GM23338 (cell line): ENCODE measurements around the gene CADPS2. TPM values are rescaled to one million over a fixed set of nuclear protein-coding genes. Genes with fewer than 3 reads are reported as not detected.

Source experiments
- ATAC-seq: fragments of 200-7000 bp; cut with Tn5 transposase; 3 replicates; pipeline ENCODE4 v1.9.1; 2020
- DNase-seq: peaks from one replicate; pipeline ENCODE4 v3.0.0-alpha.2; 2015; ENCODE audit warnings: low spot score
- H2AFZ ChIP-seq: fragments of 200-600 bp; sonication (generic); 2 replicates; pipeline ENCODE4 v1.8.0; 2016; ENCODE audit warnings: antibody characterized with exemption, mild to moderate bottlenecking, moderate library complexity
- H3F3A ChIP-seq: fragments of 200-600 bp; sonication (generic); replicated peaks from 2 replicates; pipeline ENCODE4 v1.8.0; 2017; ENCODE audit warnings: antibody characterized with exemption, mixed run types, low read depth
- H3K27ac ChIP-seq: fragments of 200-600 bp; sonication (generic); 2 replicates; pipeline ENCODE4 v1.6.1; 2016; ENCODE audit warnings: low read depth
- H3K27me3 ChIP-seq: fragments of 200-600 bp; sonication (generic); 2 replicates; pipeline ENCODE4 v1.8.0; 2016; ENCODE audit warnings: mild to moderate bottlenecking, mixed run types, moderate library complexity; ENCODE audit not compliant: insufficient read depth
- H3K36me3 ChIP-seq: fragments of 200-600 bp; sonication (generic); 2 replicates; pipeline ENCODE4 v1.8.0; 2016; ENCODE audit warnings: mild to moderate bottlenecking; ENCODE audit not compliant: insufficient read depth
- H3K4me1 ChIP-seq: fragments of 200-600 bp; sonication (generic); 2 replicates; pipeline ENCODE4 v1.8.0; 2016; ENCODE audit warnings: mild to moderate bottlenecking, moderate library complexity; ENCODE audit not compliant: insufficient read depth
- H3K4me2 ChIP-seq: fragments of 200-600 bp; sonication (generic); 2 replicates; pipeline ENCODE4 v1.7.1; 2017; ENCODE audit warnings: mixed run types
- H3K4me3 ChIP-seq: fragments of 200-600 bp; sonication (generic); 2 replicates; pipeline ENCODE4 v1.6.1; 2016; ENCODE audit warnings: mixed run types
- H3K79me2 ChIP-seq: fragments of 200-600 bp; sonication (generic); replicated peaks from 2 replicates; pipeline ENCODE4 v1.8.0; 2017; ENCODE audit warnings: mild to moderate bottlenecking; ENCODE audit not compliant: insufficient read depth
- H3K9me2 ChIP-seq: fragments of 200-600 bp; sonication (generic); 2 replicates; pipeline ENCODE4 v1.8.0; 2017; ENCODE audit not compliant: insufficient read depth
- H4K20me1 ChIP-seq: fragments of 200-600 bp; sonication (generic); replicated peaks from 2 replicates; pipeline ENCODE4 v1.8.0; 2017; ENCODE audit warnings: mild to moderate bottlenecking; ENCODE audit not compliant: insufficient read depth
- H3K27ac Mint-ChIP-seq: 2 replicates; pipeline ENCODE4 v1.8.0; 2020; ENCODE audit warnings: inconsistent platforms, mild to moderate bottlenecking, moderate library complexity, mixed read lengths
- H3K27me3 Mint-ChIP-seq: 3 replicates; pipeline ENCODE4 v1.8.0; 2022; ENCODE audit warnings: low read depth, mild to moderate bottlenecking, moderate library complexity, mixed read lengths, inconsistent platforms; ENCODE audit not compliant: insufficient read depth, poor library complexity
- H3K36me3 Mint-ChIP-seq: 3 replicates; pipeline ENCODE4 v1.8.0; 2021; ENCODE audit warnings: low read depth, mild to moderate bottlenecking, inconsistent platforms, moderate library complexity, mixed read lengths
- H3K4me1 Mint-ChIP-seq: 3 replicates; pipeline ENCODE4 v1.8.0; 2020; ENCODE audit warnings: mild to moderate bottlenecking, inconsistent platforms, mixed read lengths
- H3K4me3 Mint-ChIP-seq: 3 replicates; pipeline ENCODE4 v1.8.0; 2021; ENCODE audit warnings: moderate library complexity, mild to moderate bottlenecking, inconsistent platforms, mixed read lengths
- H3K9me3 Mint-ChIP-seq: 3 replicates; pipeline ENCODE4 v1.8.0; 2020; ENCODE audit warnings: moderate library complexity, mild to moderate bottlenecking, inconsistent platforms, mixed read lengths
- CREB1 ChIP-seq: fragments of 250-450 bp; sonication (Bioruptor Pico); IDR thresholded peaks from 2 replicates; pipeline ENCODE4 v1.5.0; 2020; ENCODE audit warnings: low read depth, mild to moderate bottlenecking, moderate library complexity
- STAT1 ChIP-seq: IDR thresholded peaks from one replicate; pipeline ENCODE4 v1.6.1; 2016; ENCODE audit warnings: antibody characterized with exemption; ENCODE audit not compliant: unreplicated experiment
- ZNF114 ChIP-seq: fragments of 250-450 bp; sonication (Bioruptor Pico); IDR thresholded peaks from 2 replicates; pipeline ENCODE4 v1.5.0; 2020; ENCODE audit warnings: mild to moderate bottlenecking, moderate library complexity
- polyA plus RNA-seq: library from polyadenylated mRNA; unstranded; fragments of >200 nt; fragmentation: Nextera tagmentation; extraction: Ambion mirVana; gene quantifications from 2 replicates; pipeline ENCODE4 v1.2.1, GENCODE V29; 2016
- total RNA-seq: library from RNA; depleted of rRNA; stranded (reverse); fragments of >200 nt; shearing (Covaris generic); gene quantifications from 2 replicates; pipeline ENCODE4 v1.2.3, GENCODE V29; 2014
- TF ChIP-seq, protein P1 (sequence below): fragments of 250-450 bp; sonication (Bioruptor Pico); IDR thresholded peaks from 2 replicates; pipeline ENCODE4 v1.5.0; 2020; ENCODE audit warnings: mild to moderate bottlenecking, moderate library complexity
- TF ChIP-seq, protein P2 (sequence below): IDR thresholded peaks from 2 replicates; pipeline ENCODE4 v1.6.1; 2016; ENCODE audit warnings: antibody characterized with exemption

Gene CADPS2
- total and polyA plus RNA-seq, 2 experiments from 2014 or later = 16.3 to 36.9 TPM

DNA sequence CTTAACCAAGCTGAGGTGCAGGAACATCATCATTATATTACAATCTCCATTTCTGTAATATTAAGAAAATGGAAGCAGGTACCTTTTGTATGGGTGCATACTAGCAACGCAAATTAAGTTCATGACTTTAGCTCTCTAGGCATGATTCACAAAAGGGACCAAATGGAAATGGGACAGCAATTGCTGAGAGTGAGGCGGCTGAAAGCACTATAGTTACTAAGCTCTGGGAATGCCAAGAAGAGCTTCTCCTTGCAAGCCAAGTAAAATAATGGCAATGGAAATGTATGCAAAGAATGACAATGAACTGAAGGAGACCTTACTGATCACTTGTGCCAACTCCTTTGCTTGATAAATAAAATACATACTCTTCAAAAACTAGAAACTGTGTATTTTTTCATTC lies 147.3 kb downstream of the CADPS2 start:
- Histone ChIP-seq H3K27ac (peak overlapping the region; percentile 40; the same call in 1 of the 2 replicates), H3K4me1 (peaks cover 74% of the 10 kb centered on the region), H3K9me2 (no peaks in the 10 kb centered on the region), H3K4me2 (peak overlapping the region; percentile 40), H3K36me3 (no peaks in the 10 kb centered on the region), H3K4me3 (no peak overlapping the region), H3K79me2 (no peaks in the 10 kb centered on the region), H3K27me3 (no peaks in the 10 kb centered on the region), H2AFZ (no peak overlapping the region), H4K20me1 (no peaks in the 10 kb centered on the region), H3F3A (no peaks in the 10 kb centered on the region)
- peak overlapping the region; percentile 54 for H3K27ac Mint-ChIP-seq
- H3K36me3 Mint-ChIP-seq = peaks cover 3% of the 10 kb centered on the region; the same call in 2 of the 3 replicates
- ATAC-seq = peak; percentile 71
- H3K27me3 Mint-ChIP-seq = no peaks in the 10 kb centered on the region
- DNase-seq = peak; percentile 58
- peaks cover 67% of the 10 kb centered on the region for H3K4me1 Mint-ChIP-seq
- H3K9me3 Mint-ChIP-seq = no peaks in the 10 kb centered on the region
- TF ChIP-seq, protein P1, sequence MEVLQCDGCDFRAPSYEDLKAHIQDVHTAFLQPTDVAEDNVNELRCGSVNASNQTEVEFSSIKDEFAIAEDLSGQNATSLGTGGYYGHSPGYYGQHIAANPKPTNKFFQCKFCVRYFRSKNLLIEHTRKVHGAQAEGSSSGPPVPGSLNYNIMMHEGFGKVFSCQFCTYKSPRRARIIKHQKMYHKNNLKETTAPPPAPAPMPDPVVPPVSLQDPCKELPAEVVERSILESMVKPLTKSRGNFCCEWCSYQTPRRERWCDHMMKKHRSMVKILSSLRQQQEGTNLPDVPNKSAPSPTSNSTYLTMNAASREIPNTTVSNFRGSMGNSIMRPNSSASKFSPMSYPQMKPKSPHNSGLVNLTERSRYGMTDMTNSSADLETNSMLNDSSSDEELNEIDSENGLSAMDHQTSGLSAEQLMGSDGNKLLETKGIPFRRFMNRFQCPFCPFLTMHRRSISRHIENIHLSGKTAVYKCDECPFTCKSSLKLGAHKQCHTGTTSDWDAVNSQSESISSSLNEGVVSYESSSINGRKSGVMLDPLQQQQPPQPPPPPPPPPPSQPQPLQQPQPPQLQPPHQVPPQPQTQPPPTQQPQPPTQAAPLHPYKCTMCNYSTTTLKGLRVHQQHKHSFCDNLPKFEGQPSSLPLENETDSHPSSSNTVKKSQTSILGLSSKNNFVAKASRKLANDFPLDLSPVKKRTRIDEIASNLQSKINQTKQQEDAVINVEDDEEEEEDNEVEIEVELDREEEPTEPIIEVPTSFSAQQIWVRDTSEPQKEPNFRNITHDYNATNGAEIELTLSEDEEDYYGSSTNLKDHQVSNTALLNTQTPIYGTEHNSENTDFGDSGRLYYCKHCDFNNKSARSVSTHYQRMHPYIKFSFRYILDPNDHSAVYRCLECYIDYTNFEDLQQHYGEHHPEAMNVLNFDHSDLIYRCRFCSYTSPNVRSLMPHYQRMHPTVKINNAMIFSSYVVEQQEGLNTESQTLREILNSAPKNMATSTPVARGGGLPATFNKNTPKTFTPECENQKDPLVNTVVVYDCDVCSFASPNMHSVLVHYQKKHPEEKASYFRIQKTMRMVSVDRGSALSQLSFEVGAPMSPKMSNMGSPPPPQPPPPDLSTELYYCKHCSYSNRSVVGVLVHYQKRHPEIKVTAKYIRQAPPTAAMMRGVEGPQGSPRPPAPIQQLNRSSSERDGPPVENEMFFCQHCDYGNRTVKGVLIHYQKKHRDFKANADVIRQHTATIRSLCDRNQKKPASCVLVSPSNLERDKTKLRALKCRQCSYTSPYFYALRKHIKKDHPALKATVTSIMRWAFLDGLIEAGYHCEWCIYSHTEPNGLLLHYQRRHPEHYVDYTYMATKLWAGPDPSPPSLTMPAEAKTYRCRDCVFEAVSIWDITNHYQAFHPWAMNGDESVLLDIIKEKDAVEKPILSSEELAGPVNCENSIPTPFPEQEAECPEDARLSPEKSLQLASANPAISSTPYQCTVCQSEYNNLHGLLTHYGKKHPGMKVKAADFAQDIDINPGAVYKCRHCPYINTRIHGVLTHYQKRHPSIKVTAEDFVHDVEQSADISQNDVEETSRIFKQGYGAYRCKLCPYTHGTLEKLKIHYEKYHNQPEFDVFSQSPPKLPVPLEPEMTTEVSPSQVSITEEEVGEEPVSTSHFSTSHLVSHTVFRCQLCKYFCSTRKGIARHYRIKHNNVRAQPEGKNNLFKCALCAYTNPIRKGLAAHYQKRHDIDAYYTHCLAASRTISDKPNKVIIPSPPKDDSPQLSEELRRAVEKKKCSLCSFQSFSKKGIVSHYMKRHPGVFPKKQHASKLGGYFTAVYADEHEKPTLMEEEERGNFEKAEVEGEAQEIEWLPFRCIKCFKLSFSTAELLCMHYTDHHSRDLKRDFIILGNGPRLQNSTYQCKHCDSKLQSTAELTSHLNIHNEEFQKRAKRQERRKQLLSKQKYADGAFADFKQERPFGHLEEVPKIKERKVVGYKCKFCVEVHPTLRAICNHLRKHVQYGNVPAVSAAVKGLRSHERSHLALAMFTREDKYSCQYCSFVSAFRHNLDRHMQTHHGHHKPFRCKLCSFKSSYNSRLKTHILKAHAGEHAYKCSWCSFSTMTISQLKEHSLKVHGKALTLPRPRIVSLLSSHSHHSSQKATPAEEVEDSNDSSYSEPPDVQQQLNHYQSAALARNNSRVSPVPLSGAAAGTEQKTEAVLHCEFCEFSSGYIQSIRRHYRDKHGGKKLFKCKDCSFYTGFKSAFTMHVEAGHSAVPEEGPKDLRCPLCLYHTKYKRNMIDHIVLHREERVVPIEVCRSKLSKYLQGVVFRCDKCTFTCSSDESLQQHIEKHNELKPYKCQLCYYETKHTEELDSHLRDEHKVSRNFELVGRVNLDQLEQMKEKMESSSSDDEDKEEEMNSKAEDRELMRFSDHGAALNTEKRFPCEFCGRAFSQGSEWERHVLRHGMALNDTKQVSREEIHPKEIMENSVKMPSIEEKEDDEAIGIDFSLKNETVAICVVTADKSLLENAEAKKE (CRISPR knock-in tag) = peak; percentile 75
- no peak for TF ChIP-seq CREB1 (CRISPR knock-in tag)
- no peak overlapping the region; the same call in 2 of the 3 replicates for H3K4me3 Mint-ChIP-seq

DNA sequence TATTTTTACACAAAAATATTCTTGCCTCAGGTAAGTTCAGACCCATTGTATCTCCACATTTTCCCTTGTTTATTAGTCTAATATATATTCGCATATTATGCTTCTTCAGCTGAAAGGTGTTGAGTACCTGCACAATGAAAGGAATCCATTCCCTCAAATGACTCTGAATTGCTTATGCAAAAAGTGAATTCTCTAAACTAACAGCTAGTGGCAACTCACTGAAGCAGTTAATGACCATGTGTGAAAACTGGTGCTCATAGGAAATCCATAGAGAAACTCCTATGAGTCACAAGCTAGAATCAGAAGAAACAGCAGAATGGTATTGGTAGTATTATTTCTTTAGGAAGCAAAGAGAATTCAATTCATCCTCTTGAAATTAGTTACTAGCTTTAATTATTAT lies 150.1 kb downstream of the CADPS2 start:
- Histone ChIP-seq H3F3A (no peaks in the 10 kb centered on the region), H3K79me2 (0 out of 2 replicates have a peak, but pooled peaks cover 3% of the 10 kb centered on the region), H3K27ac (peak overlapping the region; percentile 89), H3K4me3 (peak overlapping the region; percentile 36), H3K36me3 (no peaks in the 10 kb centered on the region), H3K4me1 (peaks cover 61% of the 10 kb centered on the region), H3K9me2 (no peaks in the 10 kb centered on the region), H4K20me1 (no peaks in the 10 kb centered on the region), H2AFZ (no peak overlapping the region), H3K4me2 (peak overlapping the region; percentile 67), H3K27me3 (no peaks in the 10 kb centered on the region)
- peak overlapping the region; percentile 96 for H3K27ac Mint-ChIP-seq
- H3K4me1 Mint-ChIP-seq = peaks cover 57% of the 10 kb centered on the region
- ATAC-seq = peak; percentile 46; the same call in 2 of the 3 replicates
- H3K4me3 Mint-ChIP-seq = no peak overlapping the region
- DNase-seq = no peak
- H3K27me3 Mint-ChIP-seq = no peaks in the 10 kb centered on the region
- peaks cover 11% of the 10 kb centered on the region; the same call in 2 of the 3 replicates for H3K36me3 Mint-ChIP-seq
- no peaks in the 10 kb centered on the region for H3K9me3 Mint-ChIP-seq
- TF ChIP-seq ZNF114 (CRISPR knock-in tag) = no peak
- TF ChIP-seq, protein P2, sequence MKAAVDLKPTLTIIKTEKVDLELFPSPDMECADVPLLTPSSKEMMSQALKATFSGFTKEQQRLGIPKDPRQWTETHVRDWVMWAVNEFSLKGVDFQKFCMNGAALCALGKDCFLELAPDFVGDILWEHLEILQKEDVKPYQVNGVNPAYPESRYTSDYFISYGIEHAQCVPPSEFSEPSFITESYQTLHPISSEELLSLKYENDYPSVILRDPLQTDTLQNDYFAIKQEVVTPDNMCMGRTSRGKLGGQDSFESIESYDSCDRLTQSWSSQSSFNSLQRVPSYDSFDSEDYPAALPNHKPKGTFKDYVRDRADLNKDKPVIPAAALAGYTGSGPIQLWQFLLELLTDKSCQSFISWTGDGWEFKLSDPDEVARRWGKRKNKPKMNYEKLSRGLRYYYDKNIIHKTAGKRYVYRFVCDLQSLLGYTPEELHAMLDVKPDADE = no peak
- TF ChIP-seq STAT1 = no peak
- TF ChIP-seq, protein P1 (CRISPR knock-in tag) = peak; percentile 37; the same call in 1 of the 2 replicates
